Endothelial cell of umbilical vein (primary cell): Measurements from ENCODE around the gene RTP3.

Source experiments
- EZH2 ChIP-seq: IDR thresholded peaks from 2 replicates; pipeline ENCODE4 v1.6.1; 2012; ENCODE audit warnings: borderline replicate concordance, low read depth, mild to moderate bottlenecking, moderate library complexity, low read length, inconsistent platforms; ENCODE audit not compliant: severe bottlenecking
- FOS ChIP-seq: IDR thresholded peaks from 2 replicates; pipeline ENCODE4 v1.6.1; 2011; ENCODE audit warnings: mild to moderate bottlenecking, low read length, moderate library complexity, borderline replicate concordance; ENCODE audit not compliant: insufficient read depth
- GATA2 ChIP-seq: IDR thresholded peaks from 2 replicates; pipeline ENCODE4 v1.7.0; 2011; ENCODE audit warnings: low read depth, mild to moderate bottlenecking, moderate library complexity, mixed read lengths, low read length; ENCODE audit not compliant: insufficient read length, insufficient read depth
- JUN ChIP-seq: IDR thresholded peaks from 2 replicates; pipeline ENCODE4 v1.6.1; 2011; ENCODE audit warnings: borderline replicate concordance, low read depth; ENCODE audit not compliant: insufficient read length, insufficient read depth
- MYC ChIP-seq: IDR thresholded peaks from one replicate; pipeline ENCODE4 v1.6.1; 2011; ENCODE audit warnings: mild to moderate bottlenecking, low read depth, low read length
- POLR2A ChIP-seq: IDR thresholded peaks from 2 replicates; pipeline ENCODE4 v1.6.1; 2012; ENCODE audit warnings: low read depth, mild to moderate bottlenecking, control low read depth, low read length
- POLR2AphosphoS5 ChIP-seq: IDR thresholded peaks from 2 replicates; pipeline ENCODE4 v1.6.1; 2012; ENCODE audit warnings: low read depth, mild to moderate bottlenecking, control low read depth, low read length, moderate library complexity; ENCODE audit not compliant: insufficient read depth
- TF ChIP-seq, protein P1 (sequence below), 2 donors: IDR thresholded peaks; 1 replicate in 1 of 2; 2 replicates in 1 of 2; pipeline ENCODE4 v1.5.1; 2011; ENCODE audit warnings: low read length in 2 of 2, mild to moderate bottlenecking in 2 of 2, moderate library complexity in 2 of 2, control low read depth in 1 of 2, inconsistent platforms in 1 of 2, low read depth in 1 of 2; ENCODE audit not compliant: insufficient read depth in 1 of 2; ENCODE audit errors: extremely low read depth in 1 of 2
- TF ChIP-seq, protein P2 (sequence below): IDR thresholded peaks from 2 replicates; pipeline ENCODE4 v1.6.1; 2011; ENCODE audit not compliant: insufficient read depth, insufficient read length

DNA sequence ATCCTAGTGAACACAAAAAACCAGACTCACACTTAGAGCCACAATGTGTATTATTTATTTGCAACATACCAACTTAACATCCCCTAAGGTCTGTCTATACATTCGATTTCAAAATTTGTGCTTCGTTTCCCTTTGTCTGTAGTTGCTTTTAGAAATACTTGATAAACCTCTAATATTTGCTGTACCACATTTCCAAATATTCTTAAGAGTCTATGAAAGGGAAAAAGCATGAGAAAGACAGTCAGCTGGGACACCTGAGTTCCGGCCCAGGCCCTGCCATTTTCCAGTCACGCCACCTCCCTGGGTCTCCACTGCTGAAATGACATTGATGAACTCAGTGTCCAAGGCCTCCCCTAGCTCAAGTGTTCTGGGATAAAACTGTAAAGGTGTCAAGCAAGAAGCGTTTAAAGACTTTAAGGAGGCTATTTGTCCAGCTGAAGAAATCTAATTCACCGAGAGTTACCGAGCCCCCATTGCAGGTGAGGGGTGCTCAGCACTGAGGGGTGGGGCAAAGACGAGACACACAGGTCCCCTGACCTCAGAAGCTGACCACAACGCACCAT is 41.7 kb downstream of the RTP3 start:
- TF ChIP-seq POLR2A (no peak), EZH2 (no peak), POLR2AphosphoS5 (no peak), GATA2 (no peak), MYC (no peak), FOS (no peak), JUN (no peak)
- TF ChIP-seq, protein P1, sequence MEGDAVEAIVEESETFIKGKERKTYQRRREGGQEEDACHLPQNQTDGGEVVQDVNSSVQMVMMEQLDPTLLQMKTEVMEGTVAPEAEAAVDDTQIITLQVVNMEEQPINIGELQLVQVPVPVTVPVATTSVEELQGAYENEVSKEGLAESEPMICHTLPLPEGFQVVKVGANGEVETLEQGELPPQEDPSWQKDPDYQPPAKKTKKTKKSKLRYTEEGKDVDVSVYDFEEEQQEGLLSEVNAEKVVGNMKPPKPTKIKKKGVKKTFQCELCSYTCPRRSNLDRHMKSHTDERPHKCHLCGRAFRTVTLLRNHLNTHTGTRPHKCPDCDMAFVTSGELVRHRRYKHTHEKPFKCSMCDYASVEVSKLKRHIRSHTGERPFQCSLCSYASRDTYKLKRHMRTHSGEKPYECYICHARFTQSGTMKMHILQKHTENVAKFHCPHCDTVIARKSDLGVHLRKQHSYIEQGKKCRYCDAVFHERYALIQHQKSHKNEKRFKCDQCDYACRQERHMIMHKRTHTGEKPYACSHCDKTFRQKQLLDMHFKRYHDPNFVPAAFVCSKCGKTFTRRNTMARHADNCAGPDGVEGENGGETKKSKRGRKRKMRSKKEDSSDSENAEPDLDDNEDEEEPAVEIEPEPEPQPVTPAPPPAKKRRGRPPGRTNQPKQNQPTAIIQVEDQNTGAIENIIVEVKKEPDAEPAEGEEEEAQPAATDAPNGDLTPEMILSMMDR (IDR thresholded peaks at IDR 0.05; ENCODE audit: extremely low read depth in 1 of 2, insufficient read depth in 1 of 2, low read depth in 1 of 2, low read length in 2 of 2), result no peak
- TF ChIP-seq, protein P2, sequence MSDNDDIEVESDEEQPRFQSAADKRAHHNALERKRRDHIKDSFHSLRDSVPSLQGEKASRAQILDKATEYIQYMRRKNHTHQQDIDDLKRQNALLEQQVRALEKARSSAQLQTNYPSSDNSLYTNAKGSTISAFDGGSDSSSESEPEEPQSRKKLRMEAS, result no peak
